COLO668 (cell line): ENCODE data around the gene VAX1.
"Not testable (repeated sequence)": the region's sequence is repeated elsewhere in the genome, so short reads cannot be mapped to it uniquely, and the experiment has no call there.

Source experiments
- DNase-seq: peaks from one replicate; lab custom pipeline; 2025; ENCODE audit not compliant: unreplicated experiment; lab: John Stamatoyannopoulos, UW

VAX1 gene, protein sequence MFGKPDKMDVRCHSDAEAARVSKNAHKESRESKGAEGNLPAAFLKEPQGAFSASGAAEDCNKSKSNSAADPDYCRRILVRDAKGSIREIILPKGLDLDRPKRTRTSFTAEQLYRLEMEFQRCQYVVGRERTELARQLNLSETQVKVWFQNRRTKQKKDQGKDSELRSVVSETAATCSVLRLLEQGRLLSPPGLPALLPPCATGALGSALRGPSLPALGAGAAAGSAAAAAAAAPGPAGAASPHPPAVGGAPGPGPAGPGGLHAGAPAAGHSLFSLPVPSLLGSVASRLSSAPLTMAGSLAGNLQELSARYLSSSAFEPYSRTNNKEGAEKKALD

DNA sequence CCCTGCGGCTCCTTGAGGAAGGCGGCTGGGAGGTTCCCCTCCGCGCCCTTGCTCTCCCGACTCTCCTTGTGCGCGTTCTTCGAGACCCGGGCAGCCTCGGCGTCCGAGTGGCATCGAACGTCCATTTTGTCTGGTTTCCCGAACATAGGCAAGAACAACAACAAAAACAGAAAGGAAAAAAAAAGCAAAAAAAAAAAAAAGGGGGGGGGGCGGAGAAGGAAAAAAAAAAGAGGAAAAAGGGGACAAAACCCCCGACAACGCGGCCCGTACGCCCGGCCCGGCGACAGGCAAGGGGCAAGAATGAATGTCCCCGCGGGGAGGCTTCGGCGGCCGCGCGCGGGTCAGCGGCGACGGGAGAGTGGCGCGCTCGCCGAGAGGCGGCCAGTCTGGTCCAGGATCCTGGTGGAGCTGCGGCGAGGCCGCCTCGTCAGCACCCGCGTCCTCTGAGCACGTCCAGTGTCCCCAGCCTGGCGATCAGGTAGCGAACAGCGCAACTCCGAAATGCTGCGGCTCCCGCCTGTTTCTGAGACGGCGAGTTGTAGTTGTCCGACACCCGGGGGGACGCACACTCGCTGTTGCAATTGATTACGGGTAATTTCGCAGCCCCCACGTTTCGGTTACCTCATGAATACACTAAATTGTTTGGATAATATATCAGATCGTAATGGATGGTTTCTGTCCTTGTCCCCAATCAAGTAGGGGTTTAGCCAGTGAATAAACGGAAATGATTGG lies at the start of gene VAX1:
Gene VAX1 (minus strand): TSS at position 360 of the 732 bp plus-strand sequence. CDS start 214 bp downstream, at position 146.
- no peak for DNase-seq

DNA sequence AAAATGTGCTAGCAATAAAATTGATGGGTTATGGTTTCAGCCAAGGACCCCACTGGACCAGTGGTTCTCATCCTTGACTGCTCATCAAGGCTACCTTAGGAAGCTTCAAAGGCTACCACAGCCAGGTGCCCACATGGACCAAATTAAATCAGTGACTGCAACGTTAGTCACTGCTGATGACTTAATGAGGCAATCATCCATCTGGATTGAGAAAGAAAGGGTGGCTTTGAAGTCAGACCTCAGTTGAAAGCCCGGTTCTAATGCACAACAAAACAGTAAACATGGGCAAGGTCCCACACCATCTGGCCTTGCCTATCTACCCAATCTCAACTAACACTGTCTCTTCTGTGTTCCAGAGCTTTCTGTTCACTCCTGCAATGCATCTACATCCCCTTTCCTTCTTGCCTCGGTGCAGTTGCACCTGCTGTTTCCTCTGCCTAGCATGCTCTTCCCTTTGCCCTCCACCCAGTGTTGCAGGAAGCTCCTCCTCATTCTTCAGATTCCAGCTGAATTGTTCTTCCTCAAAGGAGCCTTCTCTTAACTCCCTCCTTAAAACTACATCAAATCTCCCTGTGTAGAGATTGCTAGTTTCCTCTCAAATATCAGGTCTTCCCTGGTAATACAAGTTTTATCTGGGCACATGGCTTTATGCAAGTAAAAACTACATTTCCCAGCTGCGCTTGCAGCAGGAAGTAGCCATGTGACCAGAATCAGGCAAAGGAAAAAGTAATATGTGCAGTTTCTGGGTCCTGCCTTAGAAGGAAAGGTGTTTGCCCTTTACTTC lies 49.0 kb upstream of the VAX1 start:
- no peak for DNase-seq

DNA sequence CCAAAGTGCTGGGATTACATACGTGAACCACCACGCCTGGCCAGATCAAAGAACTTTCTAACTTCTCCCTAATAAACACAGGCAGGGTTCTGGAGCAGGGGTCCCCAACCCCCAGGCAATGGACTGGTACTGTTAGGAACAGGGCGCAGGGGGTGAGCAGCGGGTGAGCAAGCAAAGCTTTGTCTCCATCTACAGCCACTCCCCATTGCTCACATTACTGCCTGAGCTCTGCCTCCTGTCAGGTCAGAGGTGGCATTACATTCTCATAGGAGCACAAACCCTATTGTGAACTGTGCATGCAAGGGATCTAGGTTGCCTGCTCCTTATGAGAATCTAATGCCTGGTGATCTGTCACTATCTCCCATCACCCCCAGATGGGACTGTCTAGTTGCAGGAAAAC lies 47.7 kb upstream of the VAX1 start:
- not testable (repeated sequence) for DNase-seq

DNA sequence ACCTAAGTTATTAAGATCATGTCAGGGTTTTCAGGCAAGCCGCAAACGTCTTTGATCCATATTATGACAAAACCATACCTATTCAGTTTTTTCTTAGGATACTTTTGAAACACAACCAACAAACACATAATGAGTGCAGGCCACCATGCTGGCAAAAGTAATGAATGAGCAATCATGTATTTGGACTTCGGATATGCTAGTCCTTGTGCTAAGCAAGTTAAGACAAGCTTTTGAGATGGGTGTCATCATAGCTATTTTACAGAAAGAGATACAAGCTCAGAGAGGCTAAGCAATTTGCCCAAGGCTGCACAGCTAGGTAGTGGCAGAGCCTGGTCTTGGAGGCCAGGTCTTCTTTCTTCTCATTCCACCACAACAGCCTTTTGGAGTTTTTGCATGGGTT lies 46.8 kb upstream of the VAX1 start:
- no peak for DNase-seq

DNA sequence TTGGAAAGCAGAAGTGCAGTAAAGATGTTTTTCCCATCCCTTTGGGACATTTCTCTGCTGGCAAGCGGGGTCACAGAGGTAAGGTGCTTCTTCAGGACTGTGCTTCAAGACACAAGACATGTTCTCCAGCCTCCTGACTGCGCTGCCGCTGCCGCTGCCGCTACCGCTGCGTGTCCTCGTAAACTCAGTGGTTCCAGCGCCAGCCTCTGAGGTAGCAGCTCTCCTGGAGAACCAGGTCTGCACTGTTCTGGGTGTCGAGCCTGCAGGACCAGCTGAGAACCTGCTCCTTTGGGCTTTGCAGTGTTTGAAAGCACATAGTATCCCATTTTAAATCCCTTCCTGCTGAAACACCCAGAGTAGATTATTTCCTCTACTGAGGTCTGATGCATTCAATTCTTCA lies 46.2 kb upstream of the VAX1 start:
- DNase-seq, result no peak

DNA sequence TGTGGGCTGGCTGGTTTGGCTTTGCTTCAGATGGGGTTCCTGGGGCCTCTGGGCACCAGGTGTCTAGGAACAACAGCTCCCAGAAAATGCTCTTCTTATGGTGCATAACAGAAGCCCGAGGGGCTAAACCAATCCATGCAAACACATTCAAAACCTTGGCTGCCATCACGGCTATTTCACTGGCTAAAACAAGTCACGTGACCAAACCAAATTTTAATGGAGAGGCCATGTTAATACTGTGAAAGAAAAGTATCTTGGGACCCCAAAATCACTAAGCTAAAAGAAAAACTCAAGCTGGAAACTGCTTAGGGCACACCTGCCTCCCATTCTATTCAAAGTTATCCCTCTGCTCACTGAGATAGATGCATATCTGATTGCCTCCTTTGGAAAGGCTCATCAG lies 40.1 kb upstream of the VAX1 start:
- no peak for DNase-seq

DNA sequence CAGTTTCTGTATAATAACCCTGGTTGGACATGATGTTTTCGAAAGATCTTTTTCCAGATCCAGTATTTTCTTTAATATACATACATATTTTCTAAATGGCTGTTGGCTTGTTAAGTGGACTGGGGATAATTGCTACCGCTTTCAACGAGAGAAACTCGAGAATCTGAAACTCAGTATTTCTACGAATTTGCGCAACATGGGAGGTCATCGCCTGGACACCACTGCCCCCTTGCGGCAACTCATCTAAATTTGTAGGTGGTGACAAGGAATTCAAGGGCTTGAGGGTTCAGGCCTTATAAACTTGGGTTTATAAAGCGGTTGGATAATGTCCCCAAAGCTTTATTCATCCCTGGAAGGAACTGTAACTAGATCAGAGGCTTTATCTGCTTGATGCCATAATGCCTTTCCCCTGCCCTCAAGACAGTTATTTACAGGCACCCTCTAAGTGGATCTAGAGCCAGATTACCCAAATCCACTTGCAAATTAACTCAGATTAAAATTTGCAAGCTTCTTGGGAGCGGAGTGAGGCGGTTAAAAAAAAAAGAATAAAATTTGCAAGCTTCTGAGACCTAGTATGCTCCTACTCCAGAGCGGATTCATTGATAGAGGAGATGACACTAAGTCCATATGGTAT lies 37.9 kb upstream of the VAX1 start:
- peak; percentile 50 for DNase-seq

DNA sequence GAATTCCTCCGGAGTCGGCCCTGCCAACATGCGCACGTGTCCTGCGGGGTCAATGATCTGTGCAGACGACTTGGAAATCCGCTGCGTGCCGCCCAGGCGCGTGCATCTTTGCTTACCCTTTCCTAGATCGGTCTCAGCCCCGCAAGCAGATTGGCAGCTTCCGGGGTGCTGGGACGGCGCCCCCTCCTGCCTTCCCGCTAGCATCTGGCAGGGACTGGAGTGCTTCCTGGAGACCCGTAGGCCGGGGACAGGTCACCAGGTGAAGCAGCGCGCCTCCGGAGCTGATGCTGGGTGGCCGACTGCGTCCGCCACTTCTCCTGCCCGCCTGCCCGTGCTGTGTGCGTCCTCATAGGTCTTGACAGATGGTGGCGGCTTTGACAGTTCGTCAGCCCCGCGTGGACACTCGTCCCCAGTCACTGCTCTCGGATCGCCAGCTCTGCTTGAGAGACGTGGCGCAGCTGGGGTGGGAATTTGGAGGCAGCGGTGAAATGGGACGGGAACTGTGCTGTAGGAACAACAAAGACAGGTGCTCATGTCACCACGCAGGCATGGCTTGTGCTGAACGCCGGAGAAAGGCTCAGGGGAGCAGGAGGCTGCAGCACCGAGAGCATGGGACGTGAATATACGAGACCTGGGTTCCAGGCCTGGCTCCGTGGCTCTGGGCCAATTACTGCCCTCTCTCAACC lies 37.3 kb upstream of the VAX1 start:
- peak; percentile 26 for DNase-seq

DNA sequence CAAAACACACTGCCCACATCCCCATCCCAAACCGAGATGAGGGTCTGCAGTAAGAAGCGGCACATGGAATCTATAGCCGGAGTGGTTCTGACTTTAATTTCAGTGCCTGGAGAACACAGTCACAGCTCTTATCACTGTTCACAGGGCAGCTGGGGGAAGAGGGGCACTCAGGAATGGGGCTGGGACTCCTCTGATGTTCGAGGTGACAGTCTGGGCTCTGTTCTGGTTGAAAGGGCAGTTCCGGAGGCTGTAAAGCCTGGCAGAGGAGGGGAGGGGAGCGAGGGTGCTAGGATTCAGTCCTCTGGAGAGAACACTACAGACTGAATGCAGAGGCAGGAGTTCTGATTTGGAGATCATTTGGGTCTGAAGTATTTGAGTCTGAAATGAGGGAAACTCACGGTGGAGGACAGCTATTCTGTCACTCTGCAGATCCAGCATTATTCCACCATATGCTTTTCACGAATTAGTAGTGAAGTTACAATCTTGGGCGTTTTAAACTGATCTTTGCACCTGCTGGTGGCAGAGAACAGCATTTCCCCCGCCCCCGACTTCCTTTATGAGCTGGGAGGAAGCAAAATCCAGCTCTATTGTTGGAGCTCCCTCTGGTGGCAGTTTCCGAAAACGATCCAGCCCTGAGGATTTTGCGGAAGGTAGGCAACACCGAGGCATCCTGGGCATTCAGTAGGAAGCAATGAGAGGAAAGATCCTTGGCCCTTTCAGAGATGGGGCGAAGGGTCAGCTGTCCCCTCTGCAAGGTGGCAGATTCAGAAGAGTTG lies 36.6 kb upstream of the VAX1 start:
- peak; percentile 66 for DNase-seq

DNA sequence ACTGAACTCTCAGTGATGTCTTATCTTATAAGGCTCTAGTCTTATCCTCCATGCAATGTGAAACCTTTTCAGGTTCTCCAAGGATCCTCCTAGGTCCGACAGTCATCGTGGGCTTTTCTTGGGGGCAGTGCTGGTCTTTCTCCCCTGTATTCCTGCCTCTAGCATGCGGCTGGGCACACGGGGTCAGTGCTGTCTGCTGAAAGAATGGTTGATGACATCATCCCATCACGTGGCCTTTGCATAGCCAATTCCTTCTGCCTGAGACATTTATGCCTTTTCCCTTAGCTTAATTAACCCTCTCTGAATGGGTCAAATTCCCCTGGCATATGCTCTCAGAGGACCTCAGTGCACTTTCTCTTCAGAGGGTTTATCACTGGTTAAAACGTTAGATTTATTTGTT lies 32.2 kb upstream of the VAX1 start:
- DNase-seq, result no peak

DNA sequence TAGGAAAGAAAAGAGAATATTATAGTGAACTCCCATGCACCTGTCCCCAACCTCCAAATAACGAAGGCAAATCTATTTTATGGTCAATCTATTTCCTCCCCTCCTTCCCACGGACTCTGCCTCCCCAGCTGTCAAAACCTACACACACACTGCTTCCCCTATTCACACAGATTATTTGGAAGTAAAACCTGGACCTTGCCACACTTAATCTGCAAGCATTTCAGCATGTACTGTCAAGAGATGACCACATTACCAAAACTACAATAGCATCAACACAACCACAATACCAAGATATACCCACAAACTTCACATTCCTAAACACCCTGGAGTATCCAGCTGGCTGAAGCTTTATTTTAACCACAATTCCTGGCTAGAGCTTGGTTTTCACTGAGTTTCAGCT lies 31.4 kb upstream of the VAX1 start:
- no peak for DNase-seq

DNA sequence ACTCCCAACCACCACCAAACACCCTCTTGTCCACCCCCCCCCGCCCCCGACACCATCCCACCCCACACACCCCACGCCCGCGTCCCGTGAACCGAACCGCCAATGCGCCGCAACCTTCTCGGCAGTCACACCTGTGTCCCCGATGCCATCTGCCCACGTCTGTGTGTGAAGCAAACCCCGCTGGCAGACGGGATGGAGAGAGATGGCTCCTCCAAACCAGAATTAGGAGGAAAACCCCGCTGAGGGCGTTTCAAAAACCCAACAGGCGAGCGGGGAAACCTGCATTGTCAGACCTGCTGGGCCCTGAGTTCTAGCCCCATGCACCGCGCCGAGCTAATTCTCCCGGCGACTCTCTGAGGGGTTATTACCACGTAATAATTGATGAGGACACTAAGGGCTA lies 30.7 kb upstream of the VAX1 start:
- DNase-seq, result no peak

DNA sequence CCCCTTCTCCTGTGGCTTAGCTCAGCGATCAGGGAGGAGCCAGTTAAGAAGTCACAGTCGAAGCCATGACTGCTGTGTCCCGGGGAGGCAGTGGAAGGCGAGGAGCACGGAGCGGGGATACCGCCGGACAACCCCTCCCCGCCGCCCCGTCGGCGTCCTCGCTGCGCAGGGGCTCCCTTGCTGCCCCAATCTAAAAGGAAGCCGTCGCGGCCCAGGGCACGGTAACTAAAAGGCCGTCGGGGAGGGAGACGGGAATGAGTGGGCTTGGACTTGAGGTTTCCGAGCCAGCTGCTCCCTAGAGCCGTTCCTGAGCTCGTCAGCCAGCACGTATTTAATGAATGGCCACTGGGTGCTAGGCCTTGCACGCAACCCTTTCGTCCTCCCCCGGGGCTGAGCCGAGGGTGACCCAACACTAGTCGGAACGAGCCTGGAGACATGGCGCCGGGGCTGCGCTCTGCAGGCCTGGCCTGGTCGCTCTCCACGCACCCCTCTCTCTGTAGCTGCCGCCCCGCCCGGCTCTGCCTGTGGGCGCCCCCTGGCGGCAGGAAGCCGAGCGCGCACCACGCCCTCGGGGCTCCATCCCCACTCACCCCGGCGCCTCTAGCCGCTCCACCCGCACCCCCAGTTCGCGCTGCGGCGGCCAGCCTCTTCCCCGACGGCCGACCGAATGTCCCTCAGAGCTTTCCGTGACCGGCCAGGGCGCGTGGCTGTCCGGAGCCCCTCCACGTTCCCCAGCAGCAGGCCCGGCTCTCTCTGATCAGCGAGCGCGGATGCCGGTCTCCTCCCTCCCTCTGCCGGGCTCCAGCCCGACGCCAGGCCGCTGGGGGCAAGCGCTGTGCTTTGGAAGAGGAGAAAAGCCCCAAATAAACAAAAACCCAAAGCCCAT lies 30.0 kb upstream of the VAX1 start:
- peak; percentile 23 for DNase-seq

DNA sequence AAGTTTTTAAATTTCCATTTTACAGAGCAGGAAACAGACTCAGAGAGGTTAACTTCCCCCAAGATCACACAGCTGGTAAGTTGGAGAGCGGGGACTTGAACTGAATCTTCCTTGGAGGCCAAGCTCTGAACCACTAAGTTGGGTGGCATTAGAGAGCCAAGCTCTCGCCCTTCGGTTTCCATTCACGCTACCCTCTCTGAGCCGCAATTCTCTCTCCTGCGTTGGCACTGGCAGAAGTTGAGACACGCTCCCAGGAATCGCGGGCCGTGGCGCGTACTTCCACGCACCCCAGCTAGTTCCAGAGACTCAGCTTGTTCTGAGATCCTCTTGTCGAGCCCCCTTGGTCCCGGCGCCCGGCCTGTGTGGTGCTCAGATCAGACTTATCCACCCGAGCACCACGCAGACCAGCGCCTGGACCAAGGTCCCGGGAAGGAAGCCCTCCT lies 29.3 kb upstream of the VAX1 start:
- DNase-seq, result no peak

DNA sequence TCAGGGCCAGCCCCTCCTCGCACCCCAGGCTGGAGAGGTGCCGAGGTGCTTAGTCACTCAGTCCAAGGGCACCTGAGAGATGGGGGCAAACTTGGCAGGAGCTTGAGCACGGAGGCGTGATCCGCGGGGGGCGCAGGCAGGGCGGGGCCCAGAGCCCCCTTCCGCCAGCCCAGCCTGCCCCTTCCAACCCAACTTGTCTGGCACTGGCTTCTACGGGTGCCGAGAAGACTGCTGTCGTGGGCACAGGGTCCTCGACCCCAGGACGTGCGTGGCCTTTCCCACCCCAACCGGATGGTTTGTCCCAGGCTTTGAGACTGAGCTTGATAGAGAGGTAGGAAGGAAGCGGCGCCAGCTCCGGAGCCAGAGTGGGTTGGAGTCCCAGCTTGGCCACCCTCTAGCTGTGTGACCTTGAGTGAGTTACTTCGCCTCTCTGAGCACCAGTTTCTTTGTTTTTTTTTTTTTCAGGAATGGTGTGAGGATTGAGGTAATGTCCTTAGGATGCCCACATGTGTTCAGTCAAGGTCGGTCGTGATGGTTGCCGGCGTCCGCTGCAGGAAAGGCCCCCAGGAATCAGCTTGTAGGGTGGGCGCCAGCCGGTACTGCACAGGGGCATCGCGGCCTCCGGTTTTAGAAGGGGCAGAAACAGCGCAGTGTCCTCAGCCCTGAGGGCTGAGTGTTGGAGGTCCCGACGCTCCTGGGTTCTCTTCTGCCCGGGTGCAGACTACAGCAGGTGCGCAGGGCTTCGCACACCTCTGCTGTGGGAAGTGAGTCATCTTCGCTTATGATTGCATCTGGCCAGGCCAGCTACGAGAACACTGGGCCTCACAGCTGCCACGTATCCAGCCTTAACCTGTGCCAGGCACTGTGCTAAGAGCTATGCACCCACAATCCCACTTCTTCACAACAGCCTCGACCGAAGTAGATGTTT lies 28.6 kb upstream of the VAX1 start:
- peak; percentile 16 for DNase-seq

DNA sequence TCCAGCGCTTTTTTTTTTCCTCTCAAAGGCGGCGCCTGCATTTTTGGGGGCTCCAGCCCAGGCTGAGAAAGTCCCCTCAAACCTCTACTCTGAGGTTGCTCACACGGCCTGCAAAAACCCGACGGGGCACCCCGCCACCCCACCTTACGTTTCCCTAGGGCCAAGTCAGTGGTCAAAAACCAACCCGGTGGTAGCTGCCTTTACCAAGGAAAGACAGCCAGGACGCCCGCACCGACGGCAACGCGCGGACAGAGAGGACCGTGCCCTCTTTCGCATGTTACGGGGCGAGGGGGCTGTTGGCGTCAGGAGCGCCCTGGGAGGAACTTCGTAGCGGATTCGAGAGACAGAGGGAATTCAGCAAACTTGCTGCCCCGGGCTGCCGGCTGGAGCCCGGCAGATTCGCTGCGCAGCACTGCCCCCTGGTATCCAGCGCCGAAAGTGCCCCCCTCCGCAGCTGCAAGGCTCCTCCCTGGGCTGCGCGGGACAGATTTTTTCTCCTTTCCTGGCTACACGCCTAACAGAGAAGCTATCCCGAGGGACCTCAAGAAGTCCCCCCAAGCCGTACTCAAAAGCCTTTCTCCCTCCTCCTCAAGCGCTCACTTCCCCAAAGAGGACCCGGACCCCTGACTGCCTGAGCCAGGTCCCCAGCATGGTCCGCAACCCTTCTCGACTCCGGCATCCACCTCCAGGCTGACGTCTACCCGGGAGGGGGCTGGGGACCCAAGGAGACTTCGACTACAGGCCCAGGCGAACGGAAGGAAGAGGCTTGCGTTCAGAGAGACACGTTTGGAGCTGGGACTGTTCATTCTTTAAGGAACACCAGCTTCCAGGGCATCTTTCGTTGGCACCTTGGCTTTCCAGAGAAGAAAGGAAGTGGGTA lies 27.7 kb upstream of the VAX1 start:
- DNase-seq, result peak; percentile 14
